ENCODE measurements around the gene CETN3. TPM values are rescaled to one million over a fixed set of nuclear protein-coding genes. Genes with fewer than 3 reads are reported as not detected.

Gene CETN3
- total RNA-seq, result 9.3 and 13.9 TPM in 2 replicates

DNA sequence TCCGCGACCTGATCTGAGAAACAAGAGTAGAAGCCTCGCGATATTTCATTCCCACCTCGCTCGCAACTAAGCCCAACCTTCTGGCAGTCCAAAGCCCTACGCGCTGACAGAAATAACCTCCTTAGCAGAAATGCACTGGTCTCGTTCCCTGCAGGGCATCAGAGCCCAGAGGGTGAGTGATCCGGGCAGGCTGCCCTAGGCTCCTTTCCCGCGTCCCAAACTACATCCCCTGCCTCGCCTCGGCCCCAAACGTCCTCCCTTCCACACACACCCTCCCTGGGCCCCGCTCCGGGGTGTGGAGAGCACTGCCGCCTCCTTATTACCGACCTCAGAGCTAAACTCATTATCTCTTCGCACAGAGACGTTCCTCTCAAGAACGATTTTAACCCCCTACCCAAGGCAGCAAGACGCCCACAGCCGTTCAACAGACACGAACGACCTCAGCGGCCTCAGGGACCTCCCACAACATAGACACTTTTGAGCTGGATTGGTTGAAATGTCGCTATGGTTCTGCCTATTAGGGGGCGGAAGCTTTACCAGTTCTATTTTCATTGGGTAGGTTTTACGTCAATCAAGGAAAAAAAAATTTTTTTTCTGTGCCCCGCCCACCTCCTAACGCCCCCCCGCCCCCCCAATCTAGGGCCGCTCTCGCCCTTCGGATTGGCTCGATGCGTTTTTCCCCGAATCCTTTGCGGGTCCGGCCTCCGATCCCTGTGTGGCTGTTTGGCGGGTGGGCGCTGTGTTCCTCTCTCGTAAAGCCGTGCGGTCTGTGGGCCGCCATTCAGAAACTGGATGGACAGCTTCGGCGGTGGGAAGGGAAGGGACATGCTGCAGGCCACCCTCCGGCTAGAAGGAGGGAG lies at the start of gene CETN3:
CETN3 (minus strand) TSS at position 439 of the 860 bp plus-strand sequence; CDS start at position 344, 95 bp downstream.

Other genes starting within 250 kb of the CETN3 start
- 3.8 and 4.4 TPM in 2 replicates for gene MBLAC2, start 65.0 kb upstream of the CETN3 start, total RNA-seq
- gene POLR3G, start 65.1 kb upstream of the CETN3 start, total RNA-seq, result 6.8 and 14.2 TPM in 2 replicates
- gene LYSMD3, start 119.8 kb upstream of the CETN3 start, total RNA-seq, result 13.6 and 17.1 TPM in 2 replicates
- gene ADGRV1, start 149.0 kb upstream of the CETN3 start, total RNA-seq, result 0.09 and 0.56 TPM in 2 replicates